Adrenal gland (tissue), 12 donors: ENCODE results near the gene NSG2. TPM values are rescaled to one million over a fixed set of nuclear protein-coding genes. Genes with fewer than 3 reads are reported as not detected.

Experiments used
- DNase-seq, 7 donors: peaks; one replicate each; pipeline ENCODE4 v3.0.0-alpha.2; 2019 to 2020
- H3K27ac ChIP-seq, 5 donors: fragments of 200-600 bp; sonication (generic) in 4 of 5; 1 replicate in 3 of 5; 2 replicates in 2 of 5; pipeline versions ENCODE4 v1.5.1 to v1.8.0; 2016 to 2020; ENCODE audit warnings: mild to moderate bottlenecking in 1 of 5
- H3K27me3 ChIP-seq: fragments of 200-600 bp; 2 replicates; pipeline ENCODE4 v1.8.0; 2021
- H3K36me3 ChIP-seq, 2 donors: fragments of 200-600 bp; replicated peaks in 1 of 2; 1 replicate in 1 of 2; 2 replicates in 1 of 2; pipeline versions ENCODE4 v1.5.1 to v1.8.0; 2018 to 2022
- H3K4me1 ChIP-seq, 2 donors: fragments of 200-600 bp; replicated peaks in 1 of 2; 1 replicate in 1 of 2; 2 replicates in 1 of 2; pipeline versions ENCODE4 v1.5.1 to v1.8.0; 2018 to 2021
- H3K4me3 ChIP-seq, 4 donors: fragments of 200-600 bp; sonication (generic) in 3 of 4; one replicate each; pipeline ENCODE4 v1.5.1; 2016 to 2018
- H3K9me3 ChIP-seq, 3 donors: fragments of 200-600 bp; sonication (generic) in 1 of 3; replicated peaks in 1 of 3; 1 replicate in 2 of 3; 2 replicates in 1 of 3; pipeline versions ENCODE4 v1.5.1 to v1.8.0; 2016 to 2021
- CTCF ChIP-seq, 6 experiments: fragments of 450-650 bp in 4 of 6; fragments of 200-600 bp in 2 of 6; sonication (generic) in 1 of 6; IDR thresholded peaks; 1 replicate in 5 of 6; 2 replicates in 1 of 6; pipeline versions ENCODE4 v1.5.1 to v1.8.0; 2016 to 2021; ENCODE audit warnings: antibody characterized with exemption in 6 of 6, mild to moderate bottlenecking in 2 of 6, moderate library complexity in 1 of 6
- POLR2A ChIP-seq, 2 donors: fragments of 450-650 bp; IDR thresholded peaks; one replicate each; pipeline ENCODE4 v1.6.1; 2017; ENCODE audit warnings: antibody characterized with exemption in 2 of 2, mild to moderate bottlenecking in 2 of 2, moderate library complexity in 1 of 2
- WGBS, 4 donors: extraction: QIAGEN DNeasy Blood & Tissue Kit in 2 of 4; methylation state at CpG; one replicate each; pipeline versions ENCODE4 v1.1.5 to v1.1.7; 2013 to 2017; 5-methylcytosine and 5-hydroxymethylcytosine counted together
- intact Hi-C, 2 donors: fragments of 100-400 bp; cut with DNase I; formaldehyde crosslinking; loops; one replicate each; pipeline versions ENCODE4 v1.14.1 to v1.15.0; 2022 to 2023
- polyA plus RNA-seq, 3 donors: library from polyadenylated mRNA; stranded (reverse); fragments of 200-250 nt in 2 of 3; fragments of 350-450 nt in 1 of 3; fragmentation: Illumina TruSeq in 1 of 3; extraction: RNeasy Lipid Tissue Mini Kit (QIAGEN cat#74804) in 1 of 3; gene quantifications; one replicate each; pipeline ENCODE4 v1.2.3, GENCODE V29; 2013 to 2014
- total RNA-seq, 9 donors: library from RNA; depleted of rRNA in 4 of 9; stranded (reverse); fragments of >200 nt in 4 of 9; fragments of 120-200 nt in 1 of 9; fragmentation: NEBNext Ultra II Directional in 1 of 9; extraction: Animal tissue kit (Norgen Biotek cat#: 25700) in 1 of 9; gene quantifications; one replicate each; pipeline versions ENCODE4 v1.1.0 to v1.2.4, GENCODE V29; 2013 to 2023
- donor health status: healthy with polysubstance abuse.
- donor health status: Bipolar disorder and iron deficiency.
- donor health status: DM: yes; HTN: yes; CAD: no.
- donor health status: DM: no; HTN: no; CAD: no.
- donor health status: DM: no; HTN: no; CAD: no.
- donor health status: DM: yes; HTN: yes; CAD: no.

Gene NSG2
- total and polyA plus RNA-seq, 12 donors: 0.25 to 40.9 (median 11.7) TPM; not detected in 1

- Histone ChIP-seq H3K4me3 (no peak overlapping the region), H3K9me3 (no peaks in the 10 kb centered on the region), H3K27ac (no peak overlapping the region), H3K27me3 (no peaks in the 10 kb centered on the region), H3K36me3 (no peaks in the 10 kb centered on the region), H3K4me1 (no peaks in the 10 kb centered on the region)
- TF ChIP-seq CTCF (IDR thresholded peaks at IDR 0.05) (no peak), POLR2A (IDR thresholded peaks at IDR 0.05) (no peak)
- 65 to 91% (median 86%) methylated on average over 1 of the region's 1 CpG for WGBS, 4 donors
- intact Hi-C loops: no loop called here
- DNase-seq: no peak
Observed at GRCh38 chr5:174067499-174067898, 22.0 kb downstream of the NSG2 start.

- no peak overlapping the region for H3K27ac ChIP-seq
- H3K4me3 ChIP-seq: no peak overlapping the region
- no peak for DNase-seq
- no peaks in the 10 kb centered on the region for H3K36me3 ChIP-seq
- H3K4me1 ChIP-seq: no peaks in the 10 kb centered on the region
- TF ChIP-seq CTCF (IDR thresholded peaks at IDR 0.05): no peak
- no peak for TF ChIP-seq POLR2A (IDR thresholded peaks at IDR 0.05)
- no peaks in the 10 kb centered on the region for H3K9me3 ChIP-seq
- WGBS, 4 donors: 80 to 91% (median 89%) methylated on average over 5 to 8 of the region's 8 CpGs
- no peaks in the 10 kb centered on the region for H3K27me3 ChIP-seq
- intact Hi-C loops: no loop called here
Observed at GRCh38 chr5:174071484-174071883, 26.0 kb downstream of the NSG2 start.

DNA sequence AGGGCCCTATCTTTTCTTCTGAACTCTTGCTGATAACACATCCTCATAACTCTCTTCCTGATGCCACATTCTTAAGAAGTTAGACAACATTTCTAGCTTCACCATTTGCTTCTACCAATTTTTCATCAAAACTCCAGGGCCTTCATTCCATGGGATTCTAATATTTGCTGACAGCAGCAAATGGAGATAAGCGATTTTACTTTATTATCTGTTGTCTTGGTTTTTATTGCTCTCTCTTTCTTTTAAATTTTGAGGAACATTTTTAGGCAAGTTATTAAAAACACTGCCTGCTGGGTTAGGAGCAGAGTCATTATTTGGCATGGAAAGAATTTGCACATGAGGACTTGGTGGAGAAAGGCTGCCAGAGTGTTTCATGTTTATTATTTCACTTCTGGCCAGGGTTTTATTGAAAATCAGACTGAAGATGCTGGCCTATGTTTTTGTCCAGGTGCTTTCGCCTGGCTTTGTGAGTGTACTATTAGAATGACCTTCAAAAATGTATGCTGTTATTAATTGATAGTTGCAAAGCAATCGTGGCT, 27.7 kb downstream of the NSG2 start:
- no peaks in the 10 kb centered on the region for H3K36me3 ChIP-seq
- no peak overlapping the region for H3K4me3 ChIP-seq
- no peaks in the 10 kb centered on the region for H3K4me1 ChIP-seq
- no peaks in the 10 kb centered on the region for H3K27me3 ChIP-seq
- intact Hi-C loops: no loop called here
- H3K27ac ChIP-seq: no peak overlapping the region
- TF ChIP-seq CTCF (IDR thresholded peaks at IDR 0.05): no peak
- TF ChIP-seq POLR2A (IDR thresholded peaks at IDR 0.05): no peak
- 55 to 68% (median 63%) methylated on average over 3 of the region's 3 CpGs for WGBS, 4 donors
- H3K9me3 ChIP-seq: no peaks in the 10 kb centered on the region
- no peak for DNase-seq

- 89 to 97% (median 93%) methylated on average over 7 of the region's 7 CpGs for WGBS, 4 donors
- Histone ChIP-seq H3K9me3 (no peaks in the 10 kb centered on the region), H3K27ac (no peak overlapping the region), H3K36me3 (no peaks in the 10 kb centered on the region), H3K27me3 (no peaks in the 10 kb centered on the region), H3K4me1 (no peaks in the 10 kb centered on the region), H3K4me3 (no peak overlapping the region)
- intact Hi-C loops: no loop called here
- no peak for DNase-seq
- no peak for TF ChIP-seq CTCF (IDR thresholded peaks at IDR 0.05)
- TF ChIP-seq POLR2A (IDR thresholded peaks at IDR 0.05): no peak
Observed at GRCh38 chr5:174074369-174074768, 28.9 kb downstream of the NSG2 start.
